NOMO-1 treated with dmso at 0.1 percent for 144 hours (cell line): Measurements from ENCODE around the gene POU6F1.

Experiments
- DNase-seq: peaks from one replicate; lab custom pipeline; 2025; ENCODE audit not compliant: unreplicated experiment; lab: John Stamatoyannopoulos, UW

The POU6F1 gene

GRCh38 chr12:51197736-51198567 is 19.9 kb downstream of the POU6F1 start:
- no peak for DNase-seq

- DNase-seq = no peak
These were observed 21.3 kb downstream of the POU6F1 start for GRCh38 chr12:51196547-51196946.

GRCh38 chr12:51195841-51196240 is 22.0 kb downstream of the POU6F1 start:
- no peak for DNase-seq

- no peak for DNase-seq
These were observed 25.6 kb downstream of the POU6F1 start for GRCh38 chr12:51192284-51192671.

GRCh38 chr12:51191516-51192283 is 26.2 kb downstream of the POU6F1 start:
- DNase-seq = no peak

- no peak for DNase-seq
These were observed 27.0 kb downstream of the POU6F1 start for GRCh38 chr12:51190820-51191219.

GRCh38 chr12:51189790-51190355 is 28.0 kb downstream of the POU6F1 start:
- no peak for DNase-seq

- DNase-seq = no peak
These were observed 29.4 kb downstream of the POU6F1 start for GRCh38 chr12:51188359-51189051.

GRCh38 chr12:51187370-51187987 is 30.4 kb downstream of the POU6F1 start:
- no peak for DNase-seq

- DNase-seq = no peak
These were observed 31.3 kb downstream of the POU6F1 start for GRCh38 chr12:51186465-51187085.

- no peak for DNase-seq
These were observed 32.6 kb downstream of the POU6F1 start for GRCh38 chr12:51185171-51185717.

- no peak for DNase-seq
These were observed 34.0 kb downstream of the POU6F1 start for GRCh38 chr12:51183816-51184215.

- DNase-seq = no peak
These were observed 34.5 kb downstream of the POU6F1 start for GRCh38 chr12:51183349-51183748.

GRCh38 chr12:51181558-51181957 is 36.3 kb downstream of the POU6F1 start:
- DNase-seq = no peak

- DNase-seq = no peak
These were observed 40.0 kb downstream of the POU6F1 start for GRCh38 chr12:51177897-51178296.

GRCh38 chr12:51174501-51174900 is 43.4 kb downstream of the POU6F1 start:
- no peak for DNase-seq

- DNase-seq = peak; percentile 94
These were observed 45.1 kb downstream of the POU6F1 start, which contains the start of gene TFCP2 for GRCh38 chr12:51172515-51173431. TSS of gene TFCP2 (minus strand) at chr12:51173135. CDS start at chr12:51172422, 713 bp downstream.

- peak; percentile 0 for DNase-seq
These were observed 45.9 kb downstream of the POU6F1 start for GRCh38 chr12:51171884-51172514.
